Measurements from ENCODE around the gene ZNF423. TPM values are rescaled to one million over a fixed set of nuclear protein-coding genes. Genes with fewer than 3 reads are reported as not detected.

ZNF423 gene
- polyA plus RNA-seq, 1 donor from 2014 or later: 4.5 TPM

DNA sequence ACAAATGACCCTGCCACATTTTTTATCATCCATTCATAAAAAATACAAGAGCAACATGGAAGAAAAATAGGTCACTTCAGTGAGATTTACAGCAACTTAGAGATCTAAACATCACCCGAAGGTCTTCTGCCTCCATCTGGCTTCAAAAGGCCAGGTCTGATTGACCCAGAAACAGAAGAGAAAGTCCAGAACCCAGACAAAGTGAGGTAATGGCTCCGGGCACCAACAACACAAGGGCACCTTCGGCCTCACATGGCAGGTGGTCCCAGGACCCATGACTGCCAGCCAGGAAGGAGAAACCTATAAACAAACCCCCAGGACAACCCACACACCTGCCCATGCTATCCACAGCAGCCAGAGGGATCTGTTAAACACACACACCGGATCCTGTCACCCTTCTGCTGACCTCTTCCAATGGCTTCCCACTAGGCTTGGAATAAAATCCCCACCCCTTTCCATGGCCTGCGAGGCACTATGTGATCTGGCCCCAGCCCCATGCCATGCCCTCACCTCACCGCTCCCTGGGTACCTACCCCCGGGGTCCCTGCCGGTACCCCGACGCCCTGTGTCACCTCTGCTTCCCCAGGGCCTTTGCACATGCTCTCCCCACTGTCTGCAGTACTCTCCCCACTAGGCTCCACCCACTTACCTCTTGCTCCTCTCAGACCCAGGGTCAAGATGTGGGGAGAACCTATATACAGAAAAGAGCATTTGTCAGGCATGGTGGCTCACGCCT lies 149.1 kb downstream of the ZNF423 start:
- no peaks in the 10 kb centered on the region for H3K9me3 ChIP-seq (ENCODE audit: low read length)
- no peaks in the 10 kb centered on the region for H4K20me1 ChIP-seq (ENCODE audit: insufficient read depth)
- no peak overlapping the region for H2AFZ ChIP-seq (ENCODE audit: low read depth, low read length)
- H3K27ac ChIP-seq (ENCODE audit: low read length): no peak overlapping the region
- H3K9ac ChIP-seq (ENCODE audit: low read length): no peak overlapping the region
- TF ChIP-seq POLR2AphosphoS5 (IDR thresholded peaks at IDR 0.05) (no peak), TAF1 (IDR thresholded peaks at IDR 0.05; ENCODE audit: low read depth) (no peak), RAD21 (conservative IDR thresholded peaks at IDR 0.05) (no peak), SMC3 (conservative IDR thresholded peaks at IDR 0.05; ENCODE audit: poor library complexity) (no peak)
- TF ChIP-seq, protein P1, sequence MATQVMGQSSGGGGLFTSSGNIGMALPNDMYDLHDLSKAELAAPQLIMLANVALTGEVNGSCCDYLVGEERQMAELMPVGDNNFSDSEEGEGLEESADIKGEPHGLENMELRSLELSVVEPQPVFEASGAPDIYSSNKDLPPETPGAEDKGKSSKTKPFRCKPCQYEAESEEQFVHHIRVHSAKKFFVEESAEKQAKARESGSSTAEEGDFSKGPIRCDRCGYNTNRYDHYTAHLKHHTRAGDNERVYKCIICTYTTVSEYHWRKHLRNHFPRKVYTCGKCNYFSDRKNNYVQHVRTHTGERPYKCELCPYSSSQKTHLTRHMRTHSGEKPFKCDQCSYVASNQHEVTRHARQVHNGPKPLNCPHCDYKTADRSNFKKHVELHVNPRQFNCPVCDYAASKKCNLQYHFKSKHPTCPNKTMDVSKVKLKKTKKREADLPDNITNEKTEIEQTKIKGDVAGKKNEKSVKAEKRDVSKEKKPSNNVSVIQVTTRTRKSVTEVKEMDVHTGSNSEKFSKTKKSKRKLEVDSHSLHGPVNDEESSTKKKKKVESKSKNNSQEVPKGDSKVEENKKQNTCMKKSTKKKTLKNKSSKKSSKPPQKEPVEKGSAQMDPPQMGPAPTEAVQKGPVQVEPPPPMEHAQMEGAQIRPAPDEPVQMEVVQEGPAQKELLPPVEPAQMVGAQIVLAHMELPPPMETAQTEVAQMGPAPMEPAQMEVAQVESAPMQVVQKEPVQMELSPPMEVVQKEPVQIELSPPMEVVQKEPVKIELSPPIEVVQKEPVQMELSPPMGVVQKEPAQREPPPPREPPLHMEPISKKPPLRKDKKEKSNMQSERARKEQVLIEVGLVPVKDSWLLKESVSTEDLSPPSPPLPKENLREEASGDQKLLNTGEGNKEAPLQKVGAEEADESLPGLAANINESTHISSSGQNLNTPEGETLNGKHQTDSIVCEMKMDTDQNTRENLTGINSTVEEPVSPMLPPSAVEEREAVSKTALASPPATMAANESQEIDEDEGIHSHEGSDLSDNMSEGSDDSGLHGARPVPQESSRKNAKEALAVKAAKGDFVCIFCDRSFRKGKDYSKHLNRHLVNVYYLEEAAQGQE (IDR thresholded peaks at IDR 0.05; ENCODE audit: borderline replicate concordance): no peak
- TF ChIP-seq, protein P2, sequence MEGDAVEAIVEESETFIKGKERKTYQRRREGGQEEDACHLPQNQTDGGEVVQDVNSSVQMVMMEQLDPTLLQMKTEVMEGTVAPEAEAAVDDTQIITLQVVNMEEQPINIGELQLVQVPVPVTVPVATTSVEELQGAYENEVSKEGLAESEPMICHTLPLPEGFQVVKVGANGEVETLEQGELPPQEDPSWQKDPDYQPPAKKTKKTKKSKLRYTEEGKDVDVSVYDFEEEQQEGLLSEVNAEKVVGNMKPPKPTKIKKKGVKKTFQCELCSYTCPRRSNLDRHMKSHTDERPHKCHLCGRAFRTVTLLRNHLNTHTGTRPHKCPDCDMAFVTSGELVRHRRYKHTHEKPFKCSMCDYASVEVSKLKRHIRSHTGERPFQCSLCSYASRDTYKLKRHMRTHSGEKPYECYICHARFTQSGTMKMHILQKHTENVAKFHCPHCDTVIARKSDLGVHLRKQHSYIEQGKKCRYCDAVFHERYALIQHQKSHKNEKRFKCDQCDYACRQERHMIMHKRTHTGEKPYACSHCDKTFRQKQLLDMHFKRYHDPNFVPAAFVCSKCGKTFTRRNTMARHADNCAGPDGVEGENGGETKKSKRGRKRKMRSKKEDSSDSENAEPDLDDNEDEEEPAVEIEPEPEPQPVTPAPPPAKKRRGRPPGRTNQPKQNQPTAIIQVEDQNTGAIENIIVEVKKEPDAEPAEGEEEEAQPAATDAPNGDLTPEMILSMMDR (IDR thresholded peaks at IDR 0.05; ENCODE audit: poor library complexity, severe bottlenecking): no peak
- H3K4me2 ChIP-seq (ENCODE audit: low read length): no peak overlapping the region
- H3K27me3 ChIP-seq (ENCODE audit: insufficient read depth, low read depth, low read length): no peaks in the 10 kb centered on the region
- H3K9me2 ChIP-seq (ENCODE audit: insufficient read depth, low read length): no peaks in the 10 kb centered on the region
- peaks cover 4% of the 10 kb centered on the region for H3K79me2 ChIP-seq (replicated peaks; ENCODE audit: insufficient read depth, low read length)
- peaks cover 4% of the 10 kb centered on the region for H3F3A ChIP-seq (ENCODE audit: insufficient read depth, low read length, poor library complexity, severe bottlenecking)
- H3K36me3 ChIP-seq (ENCODE audit: insufficient read depth, low read length): no peaks in the 10 kb centered on the region
- no peak overlapping the region for H3K4me3 ChIP-seq (ENCODE audit: low read length)

DNA sequence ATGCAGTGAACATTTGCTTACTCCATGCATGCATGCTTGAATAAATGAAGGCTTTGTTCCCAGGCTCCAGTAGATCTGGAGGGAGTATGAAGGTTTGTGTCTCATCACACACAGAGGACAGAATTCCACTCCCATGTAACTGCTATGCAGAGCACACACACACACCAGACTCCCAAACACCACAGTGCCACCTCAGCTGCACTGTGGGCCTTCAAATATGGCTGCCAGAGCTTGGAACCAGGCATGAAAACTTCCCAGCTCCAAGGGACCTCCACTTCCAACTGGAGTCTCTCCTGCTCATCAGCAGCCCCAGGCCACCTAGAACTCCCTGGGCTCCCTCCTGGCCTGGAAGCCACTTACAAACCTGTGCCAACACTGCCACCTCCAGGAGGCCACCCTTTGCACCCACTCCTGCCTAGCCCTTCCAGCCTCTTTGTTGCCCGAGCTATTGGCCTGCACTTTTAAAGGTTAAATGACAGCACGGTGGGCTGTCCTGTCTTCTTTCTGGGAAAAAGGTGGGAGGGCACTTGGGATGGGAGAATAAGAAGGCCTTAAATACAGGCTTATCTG lies 151.2 kb downstream of the ZNF423 start:
- no peak for TF ChIP-seq POLR2AphosphoS5 (IDR thresholded peaks at IDR 0.05)
- no peak for TF ChIP-seq TAF1 (IDR thresholded peaks at IDR 0.05; ENCODE audit: low read depth)
- TF ChIP-seq, protein P1 (IDR thresholded peaks at IDR 0.05; ENCODE audit: borderline replicate concordance): no peak
- no peak for TF ChIP-seq MXI1 (conservative IDR thresholded peaks at IDR 0.05; ENCODE audit: poor library complexity, severe bottlenecking)
- no peak for TF ChIP-seq EZH2 (IDR thresholded peaks at IDR 0.05; ENCODE audit: borderline replicate concordance, insufficient read depth, low read length, poor library complexity, severe bottlenecking)
- TF ChIP-seq SMC3 (conservative IDR thresholded peaks at IDR 0.05; ENCODE audit: poor library complexity): no peak
- TF ChIP-seq, protein P2 (IDR thresholded peaks at IDR 0.05; ENCODE audit: poor library complexity, severe bottlenecking): no peak
- TF ChIP-seq EP300 (conservative IDR thresholded peaks at IDR 0.05; ENCODE audit: poor library complexity, severe bottlenecking): no peak
- TF ChIP-seq RAD21 (conservative IDR thresholded peaks at IDR 0.05): no peak

More for the DNA sequence above, 151.2 kb downstream of the ZNF423 start:
- no peak overlapping the region for H2AFZ ChIP-seq (ENCODE audit: low read depth, low read length)
- peaks cover 13% of the 10 kb centered on the region for H3F3A ChIP-seq (ENCODE audit: insufficient read depth, low read length, poor library complexity, severe bottlenecking)
- no peak overlapping the region for H3K4me2 ChIP-seq (ENCODE audit: low read length)
- H3K27me3 ChIP-seq (ENCODE audit: insufficient read depth, low read depth, low read length): no peaks in the 10 kb centered on the region
- no peaks in the 10 kb centered on the region for H3K36me3 ChIP-seq (ENCODE audit: insufficient read depth, low read length)
- H3K4me3 ChIP-seq (ENCODE audit: low read length): no peak overlapping the region
- H3K9me2 ChIP-seq (ENCODE audit: insufficient read depth, low read length): no peaks in the 10 kb centered on the region
- H3K9ac ChIP-seq (ENCODE audit: low read length): no peak overlapping the region
- H4K20me1 ChIP-seq (ENCODE audit: insufficient read depth): no peaks in the 10 kb centered on the region
- peaks cover 4% of the 10 kb centered on the region for H3K79me2 ChIP-seq (replicated peaks; ENCODE audit: insufficient read depth, low read length)
- no peak overlapping the region for H3K27ac ChIP-seq (ENCODE audit: low read length)
- no peaks in the 10 kb centered on the region for H3K9me3 ChIP-seq (ENCODE audit: low read length)
